ENCODE measurements around the gene CRABP2.

CRABP2 gene

DNA sequence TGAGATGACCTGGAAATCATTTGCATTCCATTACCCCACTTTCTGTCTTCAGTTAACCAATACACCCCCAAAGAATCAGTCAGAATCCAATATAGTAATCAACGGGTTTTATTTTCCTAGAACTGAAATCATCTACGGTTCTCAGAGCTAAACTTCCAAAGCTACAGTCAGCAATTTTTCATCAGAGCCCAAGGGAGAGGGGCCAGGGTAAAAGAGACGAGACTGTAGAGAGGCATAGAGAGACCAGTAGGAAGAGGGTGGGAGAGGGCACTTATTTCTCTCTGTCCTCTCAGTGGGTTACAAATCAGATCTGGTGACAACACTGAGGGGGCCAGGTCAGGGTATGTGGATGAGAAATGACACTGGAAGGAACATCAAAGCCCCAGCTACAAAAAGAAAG, 36.6 kb upstream of the CRABP2 start:
- DNase-seq (ENCODE audit: low read depth) = no peak

DNA sequence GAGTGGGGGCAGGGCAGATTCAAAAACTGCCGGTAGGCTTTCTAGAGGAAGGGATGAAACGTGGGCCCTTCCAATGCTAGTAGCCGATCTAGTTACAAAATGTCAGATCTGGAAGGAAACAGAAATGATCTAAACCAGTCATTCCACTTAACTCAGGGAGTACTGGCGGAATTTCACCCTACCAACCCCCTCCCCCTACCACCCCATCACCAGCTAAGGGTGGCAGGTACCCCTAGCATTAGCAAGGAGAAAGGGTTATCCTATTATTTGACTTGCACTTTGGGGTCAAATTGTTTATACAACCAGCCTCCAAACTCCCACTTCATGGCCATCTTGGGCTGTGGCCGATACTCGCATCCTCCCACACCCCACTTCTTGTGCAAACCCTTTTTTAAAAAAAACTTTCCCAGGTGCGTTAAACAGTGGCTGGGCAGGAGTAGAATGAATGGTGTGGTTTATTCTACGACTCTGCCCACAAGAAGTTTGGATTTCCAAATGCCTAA, 36.1 kb upstream of the CRABP2 start:
- DNase-seq (ENCODE audit: low read depth) = no peak

DNA sequence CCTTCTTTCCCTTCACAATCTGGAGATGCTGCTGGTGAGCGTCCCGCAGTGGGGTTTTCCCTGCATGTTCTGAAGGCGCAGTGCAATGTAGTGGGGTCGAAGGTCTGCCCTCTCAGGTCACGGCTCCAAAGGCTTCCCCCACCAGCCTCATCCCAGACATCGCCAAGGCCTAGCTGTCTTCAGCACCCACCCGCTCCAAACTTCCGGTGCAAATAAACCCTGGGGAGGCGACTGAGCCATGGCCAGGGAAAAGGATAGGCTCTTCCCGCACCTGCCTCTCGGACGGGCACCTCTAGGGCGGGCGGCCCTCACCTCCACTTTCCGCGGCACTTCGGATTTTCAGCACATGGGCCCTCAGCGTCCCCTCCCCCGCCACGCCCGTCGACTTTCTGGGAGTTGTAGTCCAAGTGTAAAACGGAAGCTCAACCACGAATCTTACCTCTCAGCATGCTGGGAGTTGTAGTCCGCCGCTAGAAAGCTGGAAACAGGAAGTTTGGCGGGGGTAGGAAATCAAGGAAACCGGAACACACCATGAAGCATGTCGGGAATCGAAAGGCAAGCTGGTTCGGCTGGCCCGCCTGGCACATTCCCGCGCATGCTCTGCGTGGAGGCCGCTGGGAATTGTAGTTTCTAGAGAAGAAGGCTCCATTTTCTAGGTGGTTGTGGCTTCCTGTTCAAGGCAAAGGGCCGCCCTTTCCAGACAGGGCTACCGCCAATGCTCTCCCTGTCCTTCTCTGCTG, 35.5 kb upstream of the CRABP2 start, which contains the start of gene MRPL24:
Gene MRPL24, minus strand, starts transcription at position 348 of the 740 bp plus-strand sequence. CDS start 2,384 bp downstream, outside the sequence.
- DNase-seq (ENCODE audit: low read depth) = peak; percentile 99

DNA sequence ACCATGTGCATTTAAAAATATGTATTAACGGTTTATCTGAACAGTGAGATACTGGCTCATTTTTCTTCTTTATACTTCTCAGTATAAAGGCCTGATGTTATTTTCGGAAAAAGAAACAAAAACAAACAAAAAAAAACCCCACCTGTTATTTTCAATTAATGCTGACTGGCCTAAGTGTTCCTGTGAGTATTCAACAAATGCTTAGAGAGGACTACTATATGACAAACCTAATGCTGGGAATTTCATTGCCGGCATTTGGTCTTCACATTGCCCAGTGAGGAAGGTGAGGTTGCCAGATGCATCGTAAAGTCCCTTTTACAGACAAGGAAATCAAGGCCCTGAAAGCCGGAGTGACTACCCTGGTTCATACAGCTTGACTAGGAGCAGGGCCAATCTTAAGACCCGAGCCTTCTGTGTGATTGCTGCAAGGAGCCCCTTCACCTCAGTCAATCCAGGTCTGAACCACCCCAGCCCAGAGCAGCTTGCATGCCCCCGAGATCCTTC, 34.9 kb upstream of the CRABP2 start:
- DNase-seq (ENCODE audit: low read depth) = no peak

DNA sequence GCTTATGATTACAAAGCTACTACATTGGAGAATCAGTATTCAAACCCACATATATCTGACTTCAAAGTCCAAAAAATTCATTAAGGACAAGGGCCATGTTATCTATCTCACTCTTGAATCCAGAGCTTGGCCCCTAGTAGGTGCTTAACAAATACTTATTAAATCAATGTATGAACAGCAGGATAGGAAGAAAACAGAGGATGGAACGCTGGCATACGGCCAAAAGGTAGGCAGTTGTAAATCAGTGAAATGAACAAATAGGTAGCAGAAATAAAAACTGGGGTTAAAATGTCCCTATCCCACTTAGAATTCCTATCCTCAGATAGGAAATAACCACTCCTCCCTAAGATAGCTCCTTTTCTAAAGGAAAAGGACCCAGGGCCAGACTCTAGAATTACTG, 33.5 kb upstream of the CRABP2 start:
- no peak for DNase-seq (ENCODE audit: low read depth)

DNA sequence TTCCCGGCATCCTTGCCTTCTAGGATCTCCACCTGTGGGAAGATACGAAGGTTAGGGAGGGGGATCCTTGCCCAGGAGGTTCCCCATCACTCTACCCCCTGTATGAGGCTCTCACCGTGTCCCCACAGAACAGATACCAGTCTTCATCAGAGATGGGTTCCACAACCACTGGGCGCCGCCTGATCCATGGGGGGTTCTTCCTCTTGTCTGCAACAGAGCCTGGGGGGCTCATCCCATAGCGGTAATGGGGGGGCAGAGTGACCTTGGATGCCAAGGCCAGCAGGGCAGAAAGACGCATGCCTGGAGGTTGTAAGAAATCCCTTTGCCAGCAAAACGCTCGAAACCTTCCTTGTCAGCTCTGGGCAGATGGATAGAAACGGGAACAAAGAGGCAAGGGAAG, 33.0 kb upstream of the CRABP2 start:
- no peak for DNase-seq (ENCODE audit: low read depth)

DNA sequence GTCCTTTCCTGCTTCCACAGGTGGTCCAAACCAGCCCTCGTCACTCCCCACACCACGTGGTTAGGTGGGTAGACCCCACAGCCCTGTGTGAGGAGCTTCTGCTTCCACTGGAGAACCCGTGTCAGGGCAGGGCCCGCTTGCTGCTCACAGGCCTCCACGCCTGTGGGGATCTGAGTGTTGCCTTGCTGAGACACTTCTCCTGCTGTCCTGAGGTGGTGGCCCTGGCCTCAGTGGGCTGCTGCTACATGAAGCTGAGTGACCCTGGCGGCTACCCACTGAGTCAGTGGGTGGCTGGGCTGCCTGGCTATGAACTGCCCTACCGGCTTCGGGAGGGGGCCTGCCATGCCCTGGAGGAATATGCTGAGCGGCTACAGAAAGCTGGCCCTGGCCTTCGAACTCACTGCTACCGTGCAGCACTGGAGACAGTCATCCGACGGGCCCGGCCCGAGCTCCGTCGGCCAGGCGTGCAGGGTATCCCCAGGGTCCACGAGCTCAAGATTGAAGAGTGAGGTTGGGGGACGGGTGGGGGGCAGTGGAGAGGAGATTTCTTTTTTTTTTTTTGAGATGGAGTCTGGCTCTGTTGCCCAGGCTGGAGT, 28.7 kb upstream of the CRABP2 start:
- no peak for DNase-seq (ENCODE audit: low read depth)

DNA sequence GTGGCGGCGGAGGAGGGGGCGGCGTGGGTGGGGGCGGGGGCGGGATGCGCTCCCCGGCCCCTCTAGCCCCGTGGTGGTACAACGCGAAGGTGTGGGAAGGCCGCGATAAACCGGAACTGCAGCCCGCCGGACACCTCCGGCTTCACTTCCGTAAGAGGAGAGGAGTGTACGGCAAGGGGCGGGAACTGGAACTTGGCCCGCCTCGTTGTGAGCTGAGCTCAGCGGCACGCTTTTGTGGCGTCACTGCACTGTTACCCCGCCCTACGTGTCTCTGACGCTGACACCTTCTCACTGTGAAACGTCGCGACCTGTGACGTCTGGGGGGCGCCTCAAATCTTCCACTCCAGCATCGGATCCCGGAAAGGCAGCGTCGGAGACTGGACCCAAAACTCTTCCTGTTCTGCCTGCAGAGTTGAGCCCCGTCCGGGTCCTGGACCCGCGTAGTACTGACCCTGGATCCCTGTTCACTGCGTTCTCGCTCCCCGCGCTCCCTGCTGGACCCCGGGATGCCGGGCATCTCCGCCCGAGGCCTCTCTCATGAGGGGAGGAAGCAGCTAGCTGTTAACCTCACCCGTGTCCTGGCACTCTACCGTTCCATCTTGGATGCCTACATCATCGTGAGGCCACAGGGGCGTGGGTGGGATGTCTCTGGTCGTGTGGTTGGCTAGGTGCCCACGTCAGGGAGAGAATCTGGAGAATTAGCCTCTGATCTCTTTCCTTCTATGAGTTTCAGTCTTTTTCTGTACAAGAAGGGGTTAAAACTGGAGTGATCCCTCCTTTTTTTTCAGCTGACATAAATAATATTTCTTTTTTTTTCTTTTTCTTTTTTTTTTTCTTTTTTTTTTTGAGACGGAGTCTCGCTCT, 23.4 kb upstream of the CRABP2 start, which contains the start of gene ISG20L2:
Gene ISG20L2, minus strand, starts transcription at position 168 of the 864 bp plus-strand sequence. CDS start 1,114 bp downstream, outside the sequence.
- DNase-seq (ENCODE audit: low read depth) = peak; percentile 98

DNA sequence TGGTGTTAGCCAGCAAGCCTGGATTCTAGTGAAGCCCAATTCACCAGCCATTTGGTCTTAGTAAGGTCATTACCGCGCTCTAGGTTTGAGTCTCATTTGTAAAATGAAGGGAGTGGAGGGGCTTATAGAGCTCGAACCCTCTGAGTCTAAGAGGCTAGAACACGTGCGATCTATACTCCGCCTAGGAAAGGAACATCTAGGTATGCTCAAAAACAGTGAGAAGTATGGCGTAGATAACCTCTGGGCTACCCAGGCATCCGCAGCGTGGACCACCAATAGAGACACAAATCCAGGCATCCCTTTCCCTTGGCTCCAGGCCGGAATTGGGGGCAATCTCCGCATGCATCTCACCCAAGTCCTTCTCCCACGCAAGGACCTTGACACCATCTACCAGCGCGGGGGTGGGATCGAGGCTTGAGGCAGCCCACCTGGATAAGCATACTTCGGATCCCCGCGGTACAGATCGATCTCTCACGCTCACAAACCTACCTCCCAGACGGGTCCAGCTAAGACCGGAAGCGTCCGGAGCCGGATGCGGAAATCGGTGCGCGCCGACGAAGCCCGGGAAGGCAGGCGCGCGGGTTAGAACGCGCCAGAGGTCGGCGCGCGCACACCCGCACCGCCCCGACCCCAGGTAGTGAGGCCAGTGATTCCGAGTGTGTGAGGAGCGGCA, 22.7 kb upstream of the CRABP2 start, which contains the start of gene METTL25B:
Gene METTL25B, plus strand, starts transcription at position 544 of the 673 bp plus-strand sequence. CDS start 636 bp downstream, outside the sequence.
- peak; percentile 77 for DNase-seq (ENCODE audit: low read depth)

DNA sequence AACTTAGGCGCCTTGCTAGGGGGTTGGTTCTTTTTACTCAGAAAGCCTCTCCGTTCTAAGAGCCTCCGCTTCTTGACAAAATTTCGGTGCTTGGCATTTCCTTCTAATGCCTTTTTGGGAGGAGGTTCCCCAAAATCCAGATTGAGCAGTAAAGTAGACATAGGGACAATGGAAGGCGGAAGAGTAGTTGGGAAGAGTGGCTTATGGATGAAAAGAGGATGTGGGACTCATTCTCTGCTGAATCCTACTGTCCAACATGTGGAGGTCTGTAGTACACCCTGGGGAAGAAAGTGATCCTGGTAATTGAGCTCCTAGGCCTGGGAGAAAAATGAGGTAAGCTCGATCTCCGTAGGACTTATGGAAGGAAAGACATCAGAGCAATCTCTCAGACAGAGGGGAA, 22.1 kb upstream of the CRABP2 start:
- no peak for DNase-seq (ENCODE audit: low read depth)

DNA sequence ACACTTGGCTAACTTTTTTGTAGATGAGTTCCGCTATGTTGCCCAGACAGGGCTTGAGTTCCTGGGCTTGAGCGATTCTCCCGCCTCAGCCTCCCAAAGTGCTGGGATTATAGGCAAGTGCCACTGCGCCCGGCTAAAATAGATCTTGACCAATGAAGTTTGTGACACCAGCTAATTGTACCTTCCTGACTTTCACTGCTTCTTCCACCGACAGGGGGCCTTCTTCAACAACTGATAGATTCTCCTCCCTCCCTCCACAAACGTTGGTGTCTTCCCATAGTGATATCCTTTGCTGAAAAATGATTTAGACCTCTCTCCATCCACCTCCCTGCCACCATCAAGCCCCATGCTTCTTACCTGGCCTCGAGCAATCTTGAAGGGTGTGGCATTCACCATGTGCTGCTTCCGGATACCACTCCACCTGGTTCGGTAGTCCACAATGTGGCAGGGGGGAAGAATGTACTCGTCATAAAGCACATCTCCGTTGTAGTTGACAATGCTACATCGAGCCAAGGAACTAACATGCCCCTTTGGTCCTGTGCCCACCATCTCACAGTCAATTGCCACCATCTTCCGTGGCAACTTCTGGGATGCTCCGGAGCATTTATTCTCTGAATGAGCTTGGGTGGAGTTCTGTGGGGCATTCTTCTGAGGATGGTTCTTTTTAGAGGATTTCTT, 21.3 kb upstream of the CRABP2 start:
- DNase-seq (ENCODE audit: low read depth) = peak; percentile 61

DNA sequence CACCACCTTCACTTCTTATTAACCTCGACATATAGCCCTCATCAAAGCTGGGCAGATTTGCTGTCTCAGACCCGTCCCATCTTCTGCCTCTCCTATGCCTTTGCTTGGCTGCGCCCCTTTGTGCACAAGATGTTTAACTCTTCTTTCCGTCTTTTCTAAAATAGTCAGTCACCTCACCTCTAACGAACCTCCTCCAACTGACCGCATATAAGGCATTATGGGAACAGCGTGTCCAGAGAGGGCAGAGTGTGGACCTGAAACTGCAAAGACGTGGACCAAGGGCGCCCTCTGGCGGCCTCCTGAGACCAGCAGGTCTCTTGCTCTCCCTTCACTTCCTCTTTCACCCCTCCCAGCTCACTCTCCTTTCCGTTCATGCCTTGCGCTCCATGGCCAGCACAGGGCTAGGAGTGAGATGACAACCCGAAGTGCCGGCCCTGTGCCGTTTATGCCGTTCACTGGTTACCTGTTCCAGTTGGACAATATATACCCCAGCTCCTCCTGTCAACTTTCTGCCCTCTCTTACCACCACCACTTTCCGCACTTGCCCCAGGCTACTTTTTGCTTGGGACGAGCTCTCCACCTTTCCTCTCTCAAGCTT, 20.4 kb upstream of the CRABP2 start:
- peak; percentile 82 for DNase-seq (ENCODE audit: low read depth)

DNA sequence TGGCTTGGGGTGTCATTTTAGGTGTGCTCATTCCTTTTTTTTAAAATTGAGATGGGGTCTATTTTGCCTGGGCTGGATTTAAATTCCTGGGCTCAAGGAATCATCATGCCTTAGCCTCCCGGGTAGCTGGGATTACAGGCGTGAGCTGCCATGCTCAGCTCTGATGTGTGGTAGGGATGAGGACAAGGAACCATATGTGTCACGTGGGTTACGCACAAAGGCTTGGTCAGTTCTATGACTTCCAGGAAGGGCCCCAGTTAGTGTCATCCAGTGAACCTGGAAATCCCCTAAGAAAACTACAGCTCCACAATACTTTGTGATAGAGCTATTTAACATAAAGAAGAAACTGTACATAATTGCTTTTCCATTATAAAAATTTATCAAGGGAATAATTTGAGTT, 16.2 kb upstream of the CRABP2 start:
- no peak for DNase-seq (ENCODE audit: low read depth)

DNA sequence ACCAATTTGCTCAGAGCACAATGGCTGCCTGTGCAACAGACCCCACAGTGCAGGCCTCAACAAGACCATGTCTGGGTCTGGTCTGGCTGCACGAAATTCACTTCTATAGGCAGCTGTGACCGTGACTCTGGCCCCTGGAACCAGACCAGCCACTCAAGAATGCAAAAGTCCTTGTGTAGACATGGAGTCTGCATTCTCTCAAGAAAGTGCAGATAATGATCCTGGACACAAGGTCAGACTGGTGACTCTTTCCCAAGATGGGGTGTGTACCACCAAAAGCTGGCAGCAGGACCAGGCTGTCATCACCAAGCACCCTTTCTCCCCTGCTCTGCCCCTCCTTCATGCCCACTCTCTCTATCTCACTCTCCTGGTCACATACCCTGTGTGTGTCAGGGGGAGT, 15.7 kb upstream of the CRABP2 start:
- no peak for DNase-seq (ENCODE audit: low read depth)

DNA sequence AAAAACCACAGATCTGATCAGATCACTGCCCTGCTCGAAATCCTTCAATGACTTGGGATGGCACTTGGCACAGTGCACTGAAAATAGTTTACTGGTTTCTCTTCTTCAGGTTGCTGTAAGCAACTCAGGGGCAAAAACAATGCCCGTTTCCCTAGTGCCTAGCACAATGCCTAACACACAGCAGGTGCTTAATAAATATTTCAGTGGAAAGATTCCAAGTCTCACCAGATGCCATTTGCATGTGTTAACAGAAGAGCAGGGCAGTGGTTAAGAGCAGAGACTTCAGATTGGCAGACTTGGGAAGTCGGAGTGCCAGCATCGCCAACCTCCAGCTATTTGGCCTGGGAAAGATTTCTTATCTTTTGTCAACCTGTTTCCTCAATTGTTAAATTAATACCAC, 12.0 kb upstream of the CRABP2 start:
- no peak for DNase-seq (ENCODE audit: low read depth)

DNA sequence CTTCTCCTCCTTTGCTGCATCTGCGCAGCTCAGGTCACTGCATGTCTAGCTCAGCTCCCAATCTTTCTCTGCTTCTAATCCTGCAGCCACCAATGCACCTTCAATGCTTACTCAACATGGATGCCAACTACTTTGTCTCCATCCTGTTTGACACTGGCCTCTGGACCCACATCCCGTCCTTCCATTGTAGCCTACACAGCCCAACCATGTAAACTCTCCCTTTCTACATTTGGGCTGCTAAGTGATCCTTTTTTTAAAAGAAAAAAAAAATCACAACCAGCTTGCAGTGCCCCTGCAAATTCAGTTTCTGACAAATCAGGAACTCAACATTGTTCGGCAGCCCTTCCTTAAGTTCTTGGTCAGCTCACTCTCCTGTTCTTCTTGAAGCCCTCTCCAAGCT, 9.4 kb upstream of the CRABP2 start:
- DNase-seq (ENCODE audit: low read depth) = no peak

DNA sequence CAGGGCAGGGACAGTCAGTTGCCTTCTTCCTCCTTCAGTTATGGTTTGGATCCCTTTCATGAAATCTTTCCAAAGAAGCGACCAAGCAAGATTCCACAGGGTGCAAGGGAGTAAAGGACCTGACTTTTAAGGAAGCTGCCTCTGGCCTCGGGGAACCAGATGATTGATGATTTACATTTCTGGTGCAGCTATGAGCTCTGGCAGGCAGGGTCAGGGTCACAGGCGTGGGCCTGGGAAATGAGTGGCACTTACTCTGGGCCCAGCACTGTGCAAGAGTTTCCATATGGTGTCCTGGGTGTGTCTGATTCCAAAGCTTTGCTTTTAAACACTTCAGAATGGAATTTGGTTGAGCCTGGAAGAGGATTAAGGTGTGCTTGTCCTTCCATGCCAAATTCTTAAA, 7.2 kb upstream of the CRABP2 start:
- DNase-seq (ENCODE audit: low read depth) = peak; percentile 23

DNA sequence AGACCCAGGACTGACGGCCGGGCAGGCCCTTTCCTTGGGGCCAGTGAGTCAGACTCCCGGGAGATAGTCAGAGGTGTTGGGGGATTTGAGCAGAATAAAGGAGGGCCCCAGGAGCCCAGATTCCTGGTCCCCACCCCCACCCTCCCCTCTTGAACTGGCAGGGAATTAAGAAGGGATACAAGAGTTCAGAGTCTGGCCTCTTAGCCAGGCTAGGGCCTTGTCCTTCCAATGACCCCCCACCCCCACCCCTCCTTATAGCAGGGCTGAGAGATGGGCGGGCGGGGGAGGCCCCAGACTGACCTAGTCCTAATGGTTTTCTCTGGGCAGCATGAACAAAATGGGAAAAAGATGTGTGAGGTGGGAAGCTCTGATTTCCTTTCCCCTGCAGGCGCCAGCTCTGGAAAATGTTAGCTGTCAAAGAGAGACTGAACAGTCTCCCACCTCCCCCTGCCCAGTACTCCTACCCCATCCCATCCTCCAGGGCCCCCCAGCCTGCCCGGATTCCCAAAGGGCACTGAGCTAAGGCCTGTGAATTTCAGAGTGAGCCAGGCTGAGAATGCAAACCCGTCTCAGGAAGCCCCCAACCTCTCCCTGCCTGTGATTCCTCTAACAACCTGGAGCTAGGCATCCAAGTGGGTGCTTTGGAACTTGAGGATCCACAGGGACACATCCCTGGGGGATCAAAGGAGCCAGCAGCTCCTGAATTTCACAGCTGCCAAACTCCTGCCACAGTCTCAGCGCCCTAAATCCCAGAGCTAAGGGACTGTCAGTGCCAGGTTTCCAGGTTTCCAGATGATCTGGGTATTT, 5.8 kb upstream of the CRABP2 start:
- no peak for DNase-seq (ENCODE audit: low read depth)

DNA sequence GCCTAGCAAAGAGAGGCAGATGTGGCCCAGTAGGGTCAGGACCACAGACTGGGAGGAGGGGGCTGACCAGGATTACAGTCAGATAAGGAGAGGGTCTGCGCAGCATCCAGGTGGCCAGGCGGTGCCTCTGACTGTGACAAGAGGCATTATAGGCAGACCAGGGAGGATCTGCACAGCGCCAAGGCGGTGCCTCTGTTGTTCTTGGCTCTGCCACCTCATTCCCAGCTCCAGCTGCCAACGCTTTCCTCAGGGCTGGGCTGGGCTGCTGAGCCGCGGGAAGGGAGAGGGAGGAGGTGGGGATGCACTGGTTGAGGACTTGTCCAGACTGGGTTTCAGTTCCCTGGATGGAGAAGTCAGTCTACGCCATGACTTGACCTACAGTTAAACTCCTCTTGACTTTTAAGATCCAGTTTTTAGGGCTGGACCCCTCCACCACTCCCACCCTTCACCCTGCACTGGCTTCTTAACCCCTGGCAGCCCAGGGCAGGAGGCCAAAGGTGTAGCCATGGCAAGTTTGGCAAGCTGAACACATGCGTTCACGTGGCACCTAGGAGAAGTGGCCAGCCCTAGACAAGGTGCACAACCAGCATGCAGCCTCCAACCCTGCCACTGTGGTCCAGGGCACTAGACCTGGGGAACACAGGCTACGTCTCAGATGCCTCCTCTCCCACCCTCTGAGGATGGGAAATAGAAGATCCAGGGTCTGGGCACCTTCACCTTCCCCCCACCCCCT, 4.5 kb upstream of the CRABP2 start:
- peak; percentile 80 for DNase-seq (ENCODE audit: low read depth)

All from fibroblast of gingiva (primary cell).